H1 (cell line): ENCODE results near the gene SARNP. TPM values are rescaled to one million over a fixed set of nuclear protein-coding genes. Genes with fewer than 3 reads are reported as not detected.

ENCODE experiments used
- CTCF ChIA-PET: fragments of 300-600 bp; sonication (Branson Sonifier 250); formaldehyde crosslinking; loops from one replicate; lab custom pipeline; 2021; ENCODE audit not compliant: partially characterized antibody; lab: Charles Lee
- POLR2A ChIA-PET: fragments of 300-600 bp; sonication (Branson Sonifier 250); formaldehyde crosslinking; loops from one replicate; lab custom pipeline; 2021; ENCODE audit warnings: inconsistent platforms; ENCODE audit not compliant: partially characterized antibody; lab: Charles Lee
- DNase-seq, 2 experiments: peaks; one replicate each; pipeline versions ENCODE4 v3.0.0 to v3.0.0-alpha.2; 2010 to 2022; ENCODE audit warnings: low spot score in 2 of 2, low read depth in 1 of 2, mixed read lengths in 1 of 2
- FAIRE-seq: peaks from 2 replicates; lab custom pipeline; 2011; peaks lifted over from hg19 to GRCh38; lab: Jason Lieb, UNC
- H2AFZ ChIP-seq: 2 replicates; pipeline ENCODE4 v1.8.1; 2012; ENCODE audit warnings: low read length, inconsistent platforms
- H2AK5ac ChIP-seq: 2 replicates; pipeline ENCODE4 v1.6.1; 2013; ENCODE audit warnings: low read depth, low read length
- H2BK120ac ChIP-seq: replicated peaks from 2 replicates; pipeline ENCODE3; 2013; ENCODE audit warnings: low read depth, low read length, inconsistent platforms
- H2BK12ac ChIP-seq: 2 replicates; pipeline ENCODE4 v1.6.1; 2013; ENCODE audit warnings: low read depth, low read length
- H2BK15ac ChIP-seq: 2 replicates; pipeline ENCODE4 v1.6.1; 2013; ENCODE audit warnings: low read length
- H2BK20ac ChIP-seq: 2 replicates; pipeline ENCODE4 v1.6.1; 2013; ENCODE audit warnings: low read length
- H2BK5ac ChIP-seq: 2 replicates; pipeline ENCODE4 v1.6.1; 2013; ENCODE audit warnings: low read depth, low read length
- H3K14ac ChIP-seq: 2 replicates; pipeline ENCODE4 v1.6.1; 2013; ENCODE audit warnings: inconsistent platforms; ENCODE audit not compliant: insufficient read length
- H3K18ac ChIP-seq: 2 replicates; pipeline ENCODE4 v1.6.1; 2013; ENCODE audit warnings: low read length; ENCODE audit errors: extremely low read depth
- H3K23ac ChIP-seq: 2 replicates; pipeline ENCODE4 v1.6.1; 2013; ENCODE audit warnings: inconsistent platforms; ENCODE audit not compliant: insufficient read length
- H3K23me2 ChIP-seq: 2 replicates; pipeline ENCODE4 v1.6.1; 2013; ENCODE audit warnings: low read depth, low read length
- H3K27ac ChIP-seq: 2 replicates; pipeline ENCODE4 v1.6.1; 2011; ENCODE audit warnings: low read depth, low read length, inconsistent platforms
- H3K27me3 ChIP-seq, 4 experiments: replicated peaks in 1 of 4; 1 replicate in 1 of 4; 2 replicates in 3 of 4; pipeline versions ENCODE4 v1.6.1 to v1.8.1; 2011 to 2013; ENCODE audit warnings: low read length in 3 of 4, mild to moderate bottlenecking in 3 of 4, inconsistent platforms in 2 of 4, mixed read lengths in 2 of 4, moderate library complexity in 1 of 4; ENCODE audit not compliant: control insufficient read depth in 3 of 4, insufficient read depth in 3 of 4; ENCODE audit errors: extremely low read depth in 1 of 4
- H3K36me3 ChIP-seq, 4 experiments: 2 replicates each; pipeline versions ENCODE4 v1.6.1 to v1.8.1; 2011 to 2013; ENCODE audit warnings: mild to moderate bottlenecking in 4 of 4, low read length in 3 of 4, moderate library complexity in 2 of 4, control low read depth in 1 of 4, inconsistent platforms in 1 of 4; ENCODE audit not compliant: insufficient read depth in 4 of 4, control insufficient read depth in 2 of 4
- H3K4ac ChIP-seq: replicated peaks from 2 replicates; pipeline ENCODE3; 2013; ENCODE audit warnings: low read length, low read depth, mixed read lengths, inconsistent platforms; ENCODE audit not compliant: insufficient read length
- H3K4me1 ChIP-seq, 4 experiments: replicated peaks in 1 of 4; 1 replicate in 1 of 4; 2 replicates in 3 of 4; pipeline versions ENCODE4 v1.6.1 to v1.8.1; 2011 to 2013; ENCODE audit warnings: low read length in 3 of 4, inconsistent platforms in 2 of 4, mixed read lengths in 1 of 4; ENCODE audit not compliant: insufficient read depth in 4 of 4, control insufficient read depth in 3 of 4
- H3K4me2 ChIP-seq, 2 experiments: 2 replicates each; pipeline versions ENCODE4 v1.6.1 to v1.8.1; 2011 to 2013; ENCODE audit warnings: low read depth in 2 of 2, low read length in 2 of 2, control low read depth in 1 of 2, inconsistent platforms in 1 of 2, mild to moderate bottlenecking in 1 of 2; ENCODE audit not compliant: insufficient read depth in 1 of 2
- H3K4me3 ChIP-seq, 4 experiments: fragments of 200-600, 300-600 bp in 1 of 4; sonication (generic), shearing (Covaris generic), sonication (Bioruptor Twin) in 1 of 4; 2 replicates each; pipeline versions ENCODE4 v1.5.1 to v1.8.1; 2011 to 2016; ENCODE audit warnings: low read length in 4 of 4, low read depth in 3 of 4, control low read depth in 2 of 4, inconsistent platforms in 2 of 4, mild to moderate bottlenecking in 2 of 4, mixed read lengths in 1 of 4, moderate library complexity in 1 of 4; ENCODE audit not compliant: insufficient read depth in 2 of 4; ENCODE audit errors: extremely low read depth in 1 of 4
- H3K56ac ChIP-seq: replicated peaks from 2 replicates; pipeline ENCODE3; 2013; ENCODE audit warnings: low read depth, mild to moderate bottlenecking, mixed read lengths, low read length, inconsistent platforms; ENCODE audit not compliant: insufficient read length
- H3K79me1 ChIP-seq: 2 replicates; pipeline ENCODE4 v1.6.1; 2013; ENCODE audit warnings: low read depth, low read length, control low read depth
- H3K79me2 ChIP-seq, 2 experiments: 2 replicates each; pipeline versions ENCODE4 v1.6.1 to v1.8.1; 2012 to 2013; ENCODE audit warnings: low read length in 2 of 2, mild to moderate bottlenecking in 2 of 2, inconsistent platforms in 1 of 2; ENCODE audit not compliant: insufficient read depth in 2 of 2, control insufficient read depth in 1 of 2
- H3K9ac ChIP-seq, 4 experiments: replicated peaks in 1 of 4; 1 replicate in 1 of 4; 2 replicates in 3 of 4; pipeline versions ENCODE4 v1.6.1 to v1.8.1; 2011 to 2013; ENCODE audit warnings: low read depth in 3 of 4, low read length in 3 of 4, control low read depth in 2 of 4, mild to moderate bottlenecking in 2 of 4, moderate library complexity in 2 of 4, inconsistent platforms in 1 of 4; ENCODE audit errors: extremely low read depth in 1 of 4
- H3K9me3 ChIP-seq, 2 experiments: 2 replicates each; pipeline versions ENCODE4 v1.6.1 to v1.8.1; 2012 to 2013; ENCODE audit warnings: mild to moderate bottlenecking in 2 of 2, moderate library complexity in 2 of 2, control low read depth in 1 of 2, inconsistent platforms in 1 of 2, low read depth in 1 of 2, low read length in 1 of 2, mixed read lengths in 1 of 2; ENCODE audit not compliant: insufficient read depth in 2 of 2
- H4K20me1 ChIP-seq, 2 experiments: replicated peaks in 1 of 2; 2 replicates each; pipeline versions ENCODE3 to v1.8.1; 2011 to 2013; ENCODE audit warnings: inconsistent platforms in 2 of 2, low read length in 2 of 2, mild to moderate bottlenecking in 1 of 2; ENCODE audit not compliant: insufficient read depth in 2 of 2, control insufficient read depth in 1 of 2
- H4K5ac ChIP-seq: 2 replicates; pipeline ENCODE4 v1.6.1; 2013; ENCODE audit warnings: low read length, low read depth, mixed read lengths, inconsistent platforms; ENCODE audit not compliant: insufficient read length
- H4K8ac ChIP-seq: 2 replicates; pipeline ENCODE4 v1.8.0; 2013; ENCODE audit warnings: mild to moderate bottlenecking, moderate library complexity, low read length, inconsistent platforms; ENCODE audit not compliant: insufficient read depth; ENCODE audit errors: extremely low read depth
- H4K91ac ChIP-seq: replicated peaks from 2 replicates; pipeline ENCODE3; 2013; ENCODE audit warnings: low read length, mixed read lengths, inconsistent platforms; ENCODE audit not compliant: insufficient read length
- EZH2 ChIP-seq: fragments of 200-600 bp; sonication (generic); IDR thresholded peaks from 2 replicates; pipeline ENCODE4 v1.7.1; 2012; ENCODE audit warnings: low read depth, mild to moderate bottlenecking, moderate library complexity, low read length, inconsistent platforms; ENCODE audit not compliant: severe bottlenecking
- FOSL1 ChIP-seq: IDR thresholded peaks from 2 replicates; pipeline ENCODE4 v1.6.1; 2011; ENCODE audit warnings: mild to moderate bottlenecking, low read depth, low read length, moderate library complexity; ENCODE audit not compliant: insufficient read depth
- GTF2F1 ChIP-seq: IDR thresholded peaks from 2 replicates; pipeline ENCODE4 v1.6.1; 2012; ENCODE audit warnings: low read depth, low read length, improper control_type of control experiment, borderline replicate concordance
- SRF ChIP-seq: IDR thresholded peaks from 2 replicates; pipeline ENCODE4 v1.6.1; 2011; ENCODE audit warnings: mild to moderate bottlenecking, low read depth, low read length, moderate library complexity
- TCF12 ChIP-seq: IDR thresholded peaks from 2 replicates; pipeline ENCODE4 v1.6.1; 2011; ENCODE audit warnings: low read depth, mild to moderate bottlenecking, low read length
- YY1 ChIP-seq: IDR thresholded peaks from 2 replicates; pipeline ENCODE4 v1.6.1; 2011; ENCODE audit warnings: low read depth, mild to moderate bottlenecking, low read length
- WGBS, 2 experiments: shearing (Covaris generic) in 1 of 2; methylation state at CpG; one replicate each; pipeline versions ENCODE4 v1.1.6 to v1.1.7; 2013 to 2015; ENCODE audit warnings: low lambda C conversion rate in 2 of 2, mixed read lengths in 2 of 2, inconsistent platforms in 1 of 2, low coverage in 1 of 2, missing lambda C conversion rate in 1 of 2; ENCODE audit not compliant: insufficient replicate concordance in 2 of 2, insufficient coverage in 1 of 2, insufficient read length in 1 of 2; ENCODE audit errors: extremely low coverage in 1 of 2, missing lambda C conversion rate in 1 of 2; 5-methylcytosine and 5-hydroxymethylcytosine counted together
- polyA plus RNA-seq, 7 experiments: library from polyadenylated mRNA; depleted of rRNA in 3 of 7; stranded (reverse) in 5 of 7; unstranded in 2 of 7; fragments of >200 nt in 5 of 7; fragments of 200-250 nt in 2 of 7; gene quantifications; 1 replicate in 5 of 7; 2 replicates in 1 of 7; 4 replicates in 1 of 7; pipeline versions ENCODE4 v1.2.1 to v1.2.3, GENCODE V29; 2011 to 2013; ENCODE audit warnings: missing spikeins in 2 of 7, mixed read lengths in 2 of 7
- total RNA-seq: library from RNA; stranded (reverse); fragmentation: NEBNext Ultra II Directional; extraction: Animal tissue kit (Norgen Biotek cat#: 25700); gene quantifications from 2 replicates; pipeline ENCODE4 v1.2.1, GENCODE V29; 2021

Gene SARNP
- total and polyA plus RNA-seq, 2 of the 8 experiments (the other 6 are each of a cell fraction or from before 2014, with no cell fraction given) = 114 to 226 TPM

- POLR2A ChIA-PET = interaction anchor here (0.8 to 6.2 kb wide), 20 partner anchors 10 to 273 kb away, joined by 3 to 109 read pairs (median 6); partner anchors contain the start of genes CD63, GDF11, IKZF4 and ITGA7
- no peak overlapping the region for H4K91ac ChIP-seq
- peak overlapping the region; percentile 93 to 98 for H3K4me2 ChIP-seq
- no peak overlapping the region; the same call in 1 of the 2 replicates for H3K27ac ChIP-seq
- H3K23me2 ChIP-seq = no peaks in the 10 kb centered on the region; the same call in 1 of the 2 replicates
- H2BK120ac ChIP-seq = no peak overlapping the region
- peak overlapping the region; percentile 94; the same call in 1 of the 2 replicates for H2BK5ac ChIP-seq
- 22% methylated on average over 1 of the region's 1 CpG; no CpG with 5 or more reads in 1 of the 2 experiments for WGBS, 2 experiments
- H4K8ac ChIP-seq = peak overlapping the region; percentile 28; the same call in 1 of the 2 replicates
- peak overlapping the region; percentile 5; the same call in 1 of the 2 replicates for H3K18ac ChIP-seq
- no peak overlapping the region for H3K23ac ChIP-seq
- DNase-seq = no peak
- H3K4ac ChIP-seq = no peak overlapping the region
- FAIRE-seq = no peak
- no peak overlapping the region for H2BK20ac ChIP-seq
- H3K4me1 ChIP-seq = peaks cover 1 to 16% (median 6%) of the 10 kb centered on the region in 4 experiments
- peak overlapping the region; percentile 59 to 97 (median 86) for H3K4me3 ChIP-seq
- H4K20me1 ChIP-seq = no peaks in the 10 kb centered on the region
- H3K14ac ChIP-seq = no peak overlapping the region
- CTCF ChIA-PET = interaction anchor here (0.7 to 5.2 kb wide), 11 partner anchors 12 to 197 kb away, joined by 3 to 59 read pairs (median 4); partner anchors contain the start of genes ORMDL2, PYM1 and SARNP
- H2AK5ac ChIP-seq = no peak overlapping the region
- H3K56ac ChIP-seq = no peak overlapping the region
- H2BK15ac ChIP-seq = no peak overlapping the region
- TF ChIP-seq FOSL1 (no peak), TCF12 (no peak), EZH2 (no peak), YY1 (no peak), SRF (no peak), GTF2F1 (no peak)
- peaks cover 5 to 28% of the 10 kb centered on the region in 2 experiments; a peak in 3 of 4 replicates for H3K79me2 ChIP-seq
- H3K79me1 ChIP-seq = peaks cover 5% of the 10 kb centered on the region; the same call in 1 of the 2 replicates
- H3K27me3 ChIP-seq = no peaks in the 10 kb centered on the region
- H4K5ac ChIP-seq = peak overlapping the region; percentile 8
- no peaks in the 10 kb centered on the region; a peak in 1 of 8 replicates for H3K36me3 ChIP-seq
- H3K9me3 ChIP-seq = no peaks in the 10 kb centered on the region
- H3K9ac ChIP-seq = peak overlapping the region in 3 of 4 experiments; percentile 56 to 87 (median 86); a peak in 6 of 7 replicates
- no peak overlapping the region for H2BK12ac ChIP-seq
- H2AFZ ChIP-seq = no peak overlapping the region
These were observed 13.9 kb upstream of the SARNP start for GRCh38 chr12:55831447-55831815.
